Measurements from ENCODE around the gene TNNT1.

Gene TNNT1

GRCh38 chr19:55137915-55138314, 11.1 kb downstream of the TNNT1 start:
- DNase-seq (ENCODE audit: low spot score), result no peak

DNA sequence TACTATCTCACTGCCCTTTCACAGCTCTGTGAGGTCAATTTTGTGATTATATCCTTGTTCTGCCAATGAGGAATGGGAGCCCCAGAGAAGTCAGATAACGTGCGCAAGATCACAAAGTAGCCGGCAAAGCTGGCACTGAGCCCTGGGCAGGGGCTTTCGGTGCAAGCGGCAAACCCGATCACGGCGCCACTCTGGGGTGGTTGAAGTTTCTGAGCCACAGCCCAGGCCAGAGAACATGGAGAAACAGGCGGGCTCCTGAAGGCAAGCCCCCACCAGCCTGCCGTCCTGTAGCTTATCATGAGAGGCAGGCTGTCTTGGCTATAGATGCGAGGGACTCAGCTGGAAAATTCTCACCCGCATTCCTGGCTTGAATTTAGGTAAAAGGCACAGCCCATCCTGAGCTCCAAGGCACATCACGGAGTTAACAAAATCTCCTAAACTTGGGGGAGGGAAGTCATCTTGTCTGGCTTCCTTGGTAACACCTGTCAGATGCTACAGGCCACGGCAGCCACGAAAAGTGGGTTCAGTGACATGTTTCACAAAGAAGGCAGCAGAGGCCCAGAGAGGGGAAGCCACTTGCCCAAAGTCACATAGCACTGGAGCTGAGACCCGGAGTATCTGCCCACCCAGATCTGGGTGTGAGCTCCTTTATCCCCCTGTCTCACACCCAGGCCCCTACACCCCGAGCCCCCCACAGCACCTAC, 12.5 kb downstream of the TNNT1 start:
- DNase-seq (ENCODE audit: low spot score), result no peak

- DNase-seq (ENCODE audit: low spot score), result no peak
These were observed 14.3 kb downstream of the TNNT1 start for GRCh38 chr19:55134736-55135135.

DNA sequence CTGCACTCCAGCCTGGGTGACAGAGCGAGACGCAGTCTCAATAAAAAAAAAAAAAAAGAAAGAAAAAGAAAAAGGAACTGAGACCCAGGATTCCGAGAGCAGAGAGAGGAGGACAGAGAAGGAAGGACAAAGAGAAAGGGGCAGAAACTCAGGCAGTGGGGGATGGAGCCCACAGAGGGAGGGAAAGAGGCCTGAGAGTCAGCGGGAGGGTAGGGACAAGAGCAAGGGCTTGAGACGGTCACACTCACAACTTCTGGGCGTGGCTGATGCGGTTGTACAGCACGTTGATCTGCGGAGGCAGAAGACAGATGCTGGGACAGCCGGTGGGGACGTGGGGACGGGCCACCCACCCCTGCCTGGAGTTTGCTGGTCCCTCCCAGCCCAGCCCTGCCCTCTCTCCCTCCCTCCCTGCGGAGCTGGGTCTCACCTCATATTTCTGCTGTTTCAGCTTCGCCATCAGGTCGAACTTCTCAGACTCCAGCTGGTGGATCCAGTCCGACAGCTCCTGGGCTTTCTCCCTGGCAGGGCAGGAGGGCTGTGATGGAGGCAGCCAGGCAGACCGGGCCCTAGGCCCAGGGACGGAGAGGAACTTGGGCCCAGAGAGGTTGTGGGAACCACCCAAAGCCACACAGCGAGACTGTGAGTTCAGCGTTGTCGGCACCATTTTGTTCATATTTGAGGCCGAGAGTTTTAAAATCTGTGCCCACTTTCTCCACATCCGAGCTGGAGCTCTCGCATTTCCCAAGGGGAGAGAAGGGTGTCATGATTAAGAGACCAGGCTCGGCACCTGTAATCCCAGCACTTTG, 15.2 kb downstream of the TNNT1 start:
- no peak for DNase-seq (ENCODE audit: low spot score)

DNA sequence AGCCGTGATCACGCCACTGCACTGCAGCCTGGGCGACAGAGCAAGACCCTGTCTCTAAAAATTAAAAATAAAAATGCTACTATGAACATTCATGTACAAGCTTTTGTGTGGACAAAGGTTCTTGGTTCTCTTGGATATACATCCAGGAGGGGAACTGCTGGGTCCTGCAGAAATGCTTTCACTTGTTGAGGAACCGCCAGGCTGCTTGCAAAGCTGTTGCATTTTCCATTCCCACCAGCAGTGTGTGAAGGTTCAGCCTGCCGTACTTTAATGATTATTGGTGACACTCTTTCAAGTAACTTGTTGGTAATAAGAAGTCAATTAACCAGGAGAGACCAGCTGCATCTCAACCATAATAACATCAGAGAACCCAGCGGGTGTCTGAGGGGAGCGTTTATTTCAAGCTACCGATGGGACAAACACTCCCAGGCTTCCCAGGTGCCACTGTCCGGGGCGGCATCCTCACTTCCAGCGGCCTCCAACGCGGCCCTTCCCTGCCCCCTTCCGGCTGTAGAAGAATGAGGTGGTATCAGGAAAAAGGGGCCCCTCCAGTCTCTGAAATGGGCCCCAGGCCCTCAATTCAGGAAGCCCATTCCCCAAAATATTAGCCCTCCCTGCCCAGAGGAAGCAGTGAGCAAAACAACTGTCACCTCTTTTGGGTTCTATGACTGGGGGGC, 16.4 kb downstream of the TNNT1 start:
- DNase-seq (ENCODE audit: low spot score), result no peak

GRCh38 chr19:55131421-55131820, 17.6 kb downstream of the TNNT1 start:
- no peak for DNase-seq (ENCODE audit: low spot score)

- DNase-seq (ENCODE audit: low spot score), result no peak
These were observed 30.0 kb downstream of the TNNT1 start for GRCh38 chr19:55119053-55119452.

DNA sequence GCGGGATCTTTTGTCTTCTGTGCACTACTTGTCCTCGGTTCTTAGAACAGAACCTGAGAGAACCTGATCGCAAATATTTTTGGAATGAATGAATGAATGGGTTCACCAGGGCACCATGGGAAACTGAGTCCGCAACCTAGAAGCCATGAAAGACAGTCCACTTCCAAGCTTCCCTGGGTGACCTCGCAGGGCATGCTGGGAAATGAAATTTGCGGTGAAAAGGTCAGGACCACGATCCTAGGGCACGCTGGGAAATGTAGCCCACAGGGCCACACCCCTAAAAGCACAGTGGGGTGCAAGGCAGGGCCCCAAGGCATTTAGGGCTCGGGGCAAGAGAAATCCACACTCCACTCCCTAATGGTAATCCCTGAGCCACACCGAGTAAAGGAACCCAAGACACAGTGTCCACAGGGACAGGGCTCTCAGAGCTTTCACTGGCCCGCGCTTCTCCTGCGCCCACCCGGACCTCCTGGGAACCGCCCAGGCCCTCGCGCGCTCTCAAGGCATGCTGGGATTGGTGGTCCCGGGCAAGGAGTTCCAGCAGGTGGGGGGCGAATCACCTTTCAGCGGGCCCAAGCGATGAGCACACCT, 30.5 kb downstream of the TNNT1 start:
- peak; percentile 74 for DNase-seq (ENCODE audit: low spot score)

- peak; percentile 99 for DNase-seq (ENCODE audit: low spot score)
These were observed 31.2 kb downstream of the TNNT1 start for GRCh38 chr19:55117663-55118391.

GRCh38 chr19:55116859-55117662, 31.9 kb downstream of the TNNT1 start, which contains the start of gene PPP1R12C:
PPP1R12C (minus strand) TSS chr19:55117637; CDS start chr19:55117543, 94 bp downstream.
- no peak for DNase-seq (ENCODE audit: low spot score)

GRCh38 chr19:55116232-55116858, 32.7 kb downstream of the TNNT1 start:
- DNase-seq (ENCODE audit: low spot score), result peak; percentile 88

GRCh38 chr19:55115446-55116065, 33.5 kb downstream of the TNNT1 start:
- no peak for DNase-seq (ENCODE audit: low spot score)

GRCh38 chr19:55114566-55115145, 34.4 kb downstream of the TNNT1 start:
- DNase-seq (ENCODE audit: low spot score), result no peak

GRCh38 chr19:55113570-55114039, 35.4 kb downstream of the TNNT1 start:
- DNase-seq (ENCODE audit: low spot score), result peak; percentile 80

DNA sequence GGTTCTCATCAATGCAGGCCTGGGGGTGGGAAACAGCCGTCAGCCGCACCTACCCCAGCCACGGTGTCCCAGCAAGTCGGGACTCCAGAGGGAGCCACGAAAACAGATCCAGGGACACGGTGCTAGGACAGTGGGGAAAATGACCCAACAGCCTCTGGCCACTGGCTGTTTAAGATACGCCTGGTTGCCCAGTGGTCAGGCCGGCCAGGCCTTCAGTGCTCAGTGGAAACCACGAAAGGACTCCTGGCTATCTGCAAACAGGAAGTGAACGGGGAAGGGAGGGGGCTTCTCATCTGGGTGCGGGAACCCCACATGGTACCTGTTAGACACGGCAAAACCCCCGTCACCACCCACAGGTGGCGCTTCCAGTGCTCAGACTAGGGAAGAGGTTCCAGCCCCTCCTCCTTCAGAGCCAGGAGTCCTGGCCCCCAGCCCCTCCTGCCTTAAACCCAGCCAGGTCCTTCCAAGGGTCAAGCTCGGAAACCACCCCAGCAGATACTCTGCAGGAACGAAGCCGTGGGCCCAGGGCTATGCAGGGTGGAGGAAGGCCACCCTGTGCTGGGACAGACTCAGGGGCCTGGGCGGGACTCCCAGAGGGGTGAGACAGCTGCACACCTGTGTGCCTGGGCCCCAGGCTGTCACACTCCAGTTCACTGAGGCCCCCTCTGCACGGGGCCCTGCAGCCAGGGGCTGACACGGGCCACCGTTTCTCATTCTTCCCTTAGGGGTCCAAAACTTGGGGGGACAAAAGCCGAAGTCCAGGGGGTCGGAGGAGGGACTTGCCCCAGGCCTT, 36.0 kb downstream of the TNNT1 start:
- no peak for DNase-seq (ENCODE audit: low spot score)

DNA sequence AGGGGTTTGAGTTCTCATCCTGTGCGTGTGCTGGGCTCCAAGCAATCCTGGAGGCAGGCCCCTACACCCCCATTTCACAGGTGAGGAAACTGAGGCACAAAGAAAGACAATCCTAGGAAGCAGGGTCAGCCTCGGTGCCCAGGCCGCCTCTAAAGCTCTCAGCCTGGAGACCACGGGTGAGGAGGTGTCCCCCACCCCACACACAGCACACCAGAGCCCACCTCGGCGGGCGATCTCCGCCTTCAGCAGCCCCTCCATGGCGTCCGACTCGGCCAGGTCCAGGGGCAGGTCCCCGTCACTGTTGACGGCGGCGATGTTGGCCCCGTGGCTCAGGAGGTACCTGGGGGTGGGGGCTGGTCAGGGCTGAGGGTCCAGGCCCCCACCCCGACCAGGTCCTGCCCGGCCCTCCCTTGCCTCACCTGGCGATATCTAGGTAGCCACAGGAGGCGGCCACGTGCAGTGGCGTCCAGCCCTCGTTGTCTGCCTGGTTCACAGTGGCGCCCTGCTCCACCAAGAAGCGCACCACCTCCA, 36.7 kb downstream of the TNNT1 start:
- no peak for DNase-seq (ENCODE audit: low spot score)

GRCh38 chr19:55111238-55111831, 37.7 kb downstream of the TNNT1 start:
- no peak for DNase-seq (ENCODE audit: low spot score)

Data from Ammon's horn (tissue), 1 donor.